Erythroblast (primary cell): ENCODE measurements around the gene CDK6.

Experiments used
- DNase-seq, 2 experiments: peaks; one replicate each; lab custom pipeline; 2025; lab: John Stamatoyannopoulos, UW
- GATA1 ChIP-seq: IDR thresholded peaks from 2 replicates; pipeline ENCODE4 v1.6.1; 2011; ENCODE audit warnings: low read depth, mild to moderate bottlenecking, control low read depth, low read length, moderate library complexity
- POLR2A ChIP-seq: IDR thresholded peaks from 2 replicates; pipeline ENCODE4 v1.6.1; 2011; ENCODE audit warnings: mild to moderate bottlenecking, low read length

CDK6 gene

GRCh38 chr7:92669616-92670165, 166.7 kb downstream of the CDK6 start:
- TF ChIP-seq POLR2A (no peak), GATA1 (no peak)
- DNase-seq = no peak

GRCh38 chr7:92668564-92668963, 167.8 kb downstream of the CDK6 start:
- no peak for DNase-seq
- TF ChIP-seq GATA1 = no peak
- no peak for TF ChIP-seq POLR2A

- no peak for DNase-seq
- TF ChIP-seq POLR2A (no peak), GATA1 (no peak)
Observed at GRCh38 chr7:92667816-92668535, 168.4 kb downstream of the CDK6 start.

- TF ChIP-seq GATA1 (no peak), POLR2A (no peak)
- DNase-seq = no peak
Observed at GRCh38 chr7:92665926-92666325, 170.4 kb downstream of the CDK6 start.

- no peak for DNase-seq
- no peak for TF ChIP-seq POLR2A
Observed at GRCh38 chr7:92661651-92662050, 174.7 kb downstream of the CDK6 start.

GRCh38 chr7:92658671-92659070, 177.7 kb downstream of the CDK6 start:
- no peak for TF ChIP-seq GATA1
- no peak for TF ChIP-seq POLR2A
- DNase-seq = no peak

GRCh38 chr7:92657391-92657790, 179.0 kb downstream of the CDK6 start:
- TF ChIP-seq POLR2A = no peak
- TF ChIP-seq GATA1 = no peak
- DNase-seq = peak in 1 of 2 experiments; percentile 55

- no peak for TF ChIP-seq POLR2A
- TF ChIP-seq GATA1 = no peak
- DNase-seq = peak; percentile 48 to 89
Observed at GRCh38 chr7:92656121-92656520, 180.3 kb downstream of the CDK6 start.

GRCh38 chr7:92655346-92655884, 181.0 kb downstream of the CDK6 start:
- no peak for DNase-seq
- TF ChIP-seq POLR2A (no peak), GATA1 (no peak)

- no peak for DNase-seq
- no peak for TF ChIP-seq POLR2A
- no peak for TF ChIP-seq GATA1
Observed at GRCh38 chr7:92653136-92653535, 183.2 kb downstream of the CDK6 start.

GRCh38 chr7:92652536-92652935, 183.8 kb downstream of the CDK6 start:
- DNase-seq = no peak
- TF ChIP-seq GATA1 (no peak), POLR2A (no peak)

- TF ChIP-seq POLR2A = no peak
- TF ChIP-seq GATA1 = no peak
- DNase-seq = no peak
Observed at GRCh38 chr7:92650391-92650790, 186.0 kb downstream of the CDK6 start.

- TF ChIP-seq POLR2A = no peak
- TF ChIP-seq GATA1 = no peak
- DNase-seq = no peak
Observed at GRCh38 chr7:92648067-92648466, 188.3 kb downstream of the CDK6 start.

GRCh38 chr7:92647652-92648051, 188.7 kb downstream of the CDK6 start:
- TF ChIP-seq GATA1 = no peak
- no peak for TF ChIP-seq POLR2A
- no peak for DNase-seq

- TF ChIP-seq POLR2A (no peak), GATA1 (no peak)
- no peak for DNase-seq
Observed at GRCh38 chr7:92647011-92647625, 189.3 kb downstream of the CDK6 start.
